Parathyroid adenoma (tissue), 2 donors: ENCODE measurements around the gene SPI1.

Experiments
- H2AFZ ChIP-seq: fragments of 300-600 bp; sonication (generic); one replicate; pipeline ENCODE4 v1.7.0; 2017; ENCODE audit warnings: antibody characterized with exemption, mild to moderate bottlenecking
- H3K27ac ChIP-seq: fragments of 300-600 bp; sonication (generic); one replicate; pipeline ENCODE4 v1.7.0; 2017
- H3K27me3 ChIP-seq: fragments of 300-600 bp; sonication (generic); one replicate; pipeline ENCODE4 v1.7.0; 2017; ENCODE audit warnings: low read length; ENCODE audit not compliant: control insufficient read depth, insufficient read depth
- H3K36me3 ChIP-seq: fragments of 300-600 bp; sonication (generic); one replicate; pipeline ENCODE4 v1.7.0; 2017; ENCODE audit warnings: low read length; ENCODE audit not compliant: control insufficient read depth, insufficient read depth
- H3K4me1 ChIP-seq: fragments of 300-600 bp; sonication (generic); one replicate; pipeline ENCODE4 v1.7.0; 2017; ENCODE audit warnings: control low read depth
- H3K4me2 ChIP-seq: fragments of 300-600 bp; sonication (generic); one replicate; pipeline ENCODE4 v1.7.0; 2017; ENCODE audit warnings: low read length
- H3K4me3 ChIP-seq: fragments of 300-600 bp; sonication (generic); one replicate; pipeline ENCODE4 v1.7.0; 2017; ENCODE audit warnings: low read depth, low read length
- H3K79me2 ChIP-seq: fragments of 300-600 bp; sonication (generic); one replicate; pipeline ENCODE4 v1.7.0; 2017; ENCODE audit warnings: control low read depth
- H3K9ac ChIP-seq: fragments of 300-600 bp; sonication (generic); one replicate; pipeline ENCODE4 v1.7.0; 2017; ENCODE audit warnings: mild to moderate bottlenecking
- H3K9me3 ChIP-seq: fragments of 300-600 bp; sonication (generic); one replicate; pipeline ENCODE4 v1.7.0; 2017; ENCODE audit warnings: low read length; ENCODE audit not compliant: control insufficient read depth
- CTCF ChIP-seq: fragments of 300-600 bp; sonication (generic); IDR thresholded peaks from one replicate; pipeline ENCODE4 v1.7.0; 2017; ENCODE audit warnings: antibody characterized with exemption, mild to moderate bottlenecking
- donor health status: primary hyperparathyroidism.

Gene SPI1

GRCh38 chr11:47403571-47403970 is 25.2 kb upstream of the SPI1 start:
- Histone ChIP-seq H3K4me3 (no peak overlapping the region), H3K4me1 (peaks cover 20% of the 10 kb centered on the region), H3K9me3 (no peaks in the 10 kb centered on the region), H3K36me3 (no peaks in the 10 kb centered on the region), H2AFZ (no peak overlapping the region), H3K4me2 (no peak overlapping the region), H3K27ac (no peak overlapping the region), H3K27me3 (no peaks in the 10 kb centered on the region), H3K9ac (no peak overlapping the region), H3K79me2 (no peaks in the 10 kb centered on the region)
- no peak for TF ChIP-seq CTCF

- H3K9ac ChIP-seq, result no peak overlapping the region
- H2AFZ ChIP-seq, result no peak overlapping the region
- H3K4me2 ChIP-seq, result no peak overlapping the region
- no peaks in the 10 kb centered on the region for H3K36me3 ChIP-seq
- H3K4me1 ChIP-seq, result peaks cover 20% of the 10 kb centered on the region
- no peaks in the 10 kb centered on the region for H3K9me3 ChIP-seq
- H3K4me3 ChIP-seq, result no peak overlapping the region
- no peak overlapping the region for H3K27ac ChIP-seq
- H3K79me2 ChIP-seq, result no peaks in the 10 kb centered on the region
- TF ChIP-seq CTCF, result no peak
- H3K27me3 ChIP-seq, result no peaks in the 10 kb centered on the region
Observed at GRCh38 chr11:47403135-47403534, 24.8 kb upstream of the SPI1 start.

GRCh38 chr11:47400768-47401279 is 22.5 kb upstream of the SPI1 start:
- Histone ChIP-seq H3K36me3 (no peaks in the 10 kb centered on the region), H3K27me3 (no peaks in the 10 kb centered on the region), H3K9me3 (no peaks in the 10 kb centered on the region), H3K4me1 (peaks cover 11% of the 10 kb centered on the region), H3K4me2 (peak overlapping the region; percentile 67), H3K79me2 (no peaks in the 10 kb centered on the region), H3K27ac (peak overlapping the region; percentile 84), H3K9ac (no peak overlapping the region), H2AFZ (peak overlapping the region; percentile 81), H3K4me3 (no peak overlapping the region)
- no peak for TF ChIP-seq CTCF

- no peak for TF ChIP-seq CTCF
- Histone ChIP-seq H3K36me3 (no peaks in the 10 kb centered on the region), H2AFZ (peak overlapping the region; percentile 81), H3K79me2 (no peaks in the 10 kb centered on the region), H3K4me2 (peak overlapping the region; percentile 67), H3K9me3 (no peaks in the 10 kb centered on the region), H3K27me3 (no peaks in the 10 kb centered on the region), H3K9ac (no peak overlapping the region), H3K4me1 (peaks cover 11% of the 10 kb centered on the region), H3K4me3 (peak overlapping the region; percentile 22), H3K27ac (peak overlapping the region; percentile 84)
Observed at GRCh38 chr11:47399860-47400767, 21.8 kb upstream of the SPI1 start.
